HepG2 (cell line): ENCODE measurements around the gene RPH3AL.

ENCODE experiments used
- CEBPG ChIP-seq: IDR thresholded peaks from 2 replicates; pipeline ENCODE4 v1.6.1; 2016
- CREB1 ChIP-seq, 2 experiments: fragments of 450-650 bp in 1 of 2; IDR thresholded peaks; 2 replicates each; pipeline ENCODE4 v1.6.1; 2016 to 2017; ENCODE audit warnings: control low read depth in 1 of 2, mild to moderate bottlenecking in 1 of 2, missing compliant biosample characterization in 1 of 2, missing genetic modification characterization in 1 of 2
- GLI4 ChIP-seq: sonication (generic); formaldehyde crosslinking; IDR thresholded peaks from 2 replicates; pipeline ENCODE4 v1.5.1; 2020; ENCODE audit warnings: missing genetic modification reagents, mild to moderate bottlenecking, moderate library complexity, borderline replicate concordance
- POLR2A ChIP-seq, 2 experiments: IDR thresholded peaks; 2 replicates each; pipeline ENCODE4 v1.6.1; 2011; ENCODE audit warnings: low read depth in 2 of 2, low read length in 2 of 2, mild to moderate bottlenecking in 1 of 2, moderate library complexity in 1 of 2; ENCODE audit not compliant: insufficient read depth in 1 of 2
- TF ChIP-seq, protein P1 (sequence below): sonication (generic); formaldehyde crosslinking; conservative IDR thresholded peaks from 2 replicates; pipeline ENCODE4 v1.8.0; 2022; ENCODE audit warnings: missing genetic modification reagents
- TF ChIP-seq, protein P2 (sequence below): sonication (generic); formaldehyde crosslinking; IDR thresholded peaks from 2 replicates; pipeline ENCODE4 v1.5.0; 2020; ENCODE audit warnings: mild to moderate bottlenecking, missing genetic modification reagents, moderate library complexity
- TF ChIP-seq, protein P3 (sequence below): sonication (generic); formaldehyde crosslinking; IDR thresholded peaks from 2 replicates; pipeline ENCODE4 v1.8.1; 2023; ENCODE audit warnings: mild to moderate bottlenecking, missing genetic modification reagents
- TF ChIP-seq, protein P4 (sequence below): sonication (generic); formaldehyde crosslinking; IDR thresholded peaks from 2 replicates; pipeline ENCODE4 v1.4.0; 2020; ENCODE audit warnings: missing genetic modification reagents

DNA sequence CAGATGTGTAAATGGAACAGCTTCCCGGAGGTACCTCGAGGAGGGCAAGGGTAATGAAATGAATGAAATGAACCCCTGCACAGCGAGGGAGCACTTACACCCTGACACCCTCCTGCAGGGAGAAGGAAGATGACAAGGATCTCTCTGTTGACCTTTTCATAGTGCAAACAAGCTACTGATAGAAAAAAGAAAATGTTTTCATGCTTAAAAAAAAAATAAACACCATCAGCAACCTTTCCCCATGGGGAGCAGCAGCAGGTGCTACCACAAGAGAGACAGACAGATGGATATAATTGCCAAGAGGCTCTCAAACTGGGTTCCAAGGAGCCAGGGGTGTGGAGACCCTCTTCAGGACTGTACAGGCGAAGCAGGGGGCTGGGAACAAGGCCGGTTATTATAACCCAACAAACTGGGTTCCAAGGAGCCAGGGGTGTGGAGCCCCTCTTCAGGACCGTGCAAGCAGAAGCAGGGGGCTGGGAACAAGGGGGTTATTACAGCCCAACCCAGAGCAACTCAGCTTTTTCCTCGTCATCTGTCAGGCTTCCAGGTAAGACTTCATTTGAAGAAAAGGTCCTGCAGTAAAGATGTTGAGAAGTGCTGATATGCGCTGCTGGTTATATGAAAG, 718 bp upstream of the RPH3AL start:
- TF ChIP-seq, protein P1, sequence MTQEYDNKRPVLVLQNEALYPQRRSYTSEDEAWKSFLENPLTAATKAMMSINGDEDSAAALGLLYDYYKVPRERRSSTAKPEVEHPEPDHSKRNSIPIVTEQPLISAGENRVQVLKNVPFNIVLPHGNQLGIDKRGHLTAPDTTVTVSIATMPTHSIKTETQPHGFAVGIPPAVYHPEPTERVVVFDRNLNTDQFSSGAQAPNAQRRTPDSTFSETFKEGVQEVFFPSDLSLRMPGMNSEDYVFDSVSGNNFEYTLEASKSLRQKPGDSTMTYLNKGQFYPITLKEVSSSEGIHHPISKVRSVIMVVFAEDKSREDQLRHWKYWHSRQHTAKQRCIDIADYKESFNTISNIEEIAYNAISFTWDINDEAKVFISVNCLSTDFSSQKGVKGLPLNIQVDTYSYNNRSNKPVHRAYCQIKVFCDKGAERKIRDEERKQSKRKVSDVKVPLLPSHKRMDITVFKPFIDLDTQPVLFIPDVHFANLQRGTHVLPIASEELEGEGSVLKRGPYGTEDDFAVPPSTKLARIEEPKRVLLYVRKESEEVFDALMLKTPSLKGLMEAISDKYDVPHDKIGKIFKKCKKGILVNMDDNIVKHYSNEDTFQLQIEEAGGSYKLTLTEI (CRISPR knock-in tag): no peak
- TF ChIP-seq CEBPG: 0 out of 2 replicates have a peak, but pooled peaks have one; percentile 14
- no peak for TF ChIP-seq POLR2A (IDR thresholded peaks at IDR 0.05; ENCODE audit: insufficient read depth in 1 of 2, low read depth in 2 of 2, low read length in 2 of 2)
- TF ChIP-seq, protein P2, sequence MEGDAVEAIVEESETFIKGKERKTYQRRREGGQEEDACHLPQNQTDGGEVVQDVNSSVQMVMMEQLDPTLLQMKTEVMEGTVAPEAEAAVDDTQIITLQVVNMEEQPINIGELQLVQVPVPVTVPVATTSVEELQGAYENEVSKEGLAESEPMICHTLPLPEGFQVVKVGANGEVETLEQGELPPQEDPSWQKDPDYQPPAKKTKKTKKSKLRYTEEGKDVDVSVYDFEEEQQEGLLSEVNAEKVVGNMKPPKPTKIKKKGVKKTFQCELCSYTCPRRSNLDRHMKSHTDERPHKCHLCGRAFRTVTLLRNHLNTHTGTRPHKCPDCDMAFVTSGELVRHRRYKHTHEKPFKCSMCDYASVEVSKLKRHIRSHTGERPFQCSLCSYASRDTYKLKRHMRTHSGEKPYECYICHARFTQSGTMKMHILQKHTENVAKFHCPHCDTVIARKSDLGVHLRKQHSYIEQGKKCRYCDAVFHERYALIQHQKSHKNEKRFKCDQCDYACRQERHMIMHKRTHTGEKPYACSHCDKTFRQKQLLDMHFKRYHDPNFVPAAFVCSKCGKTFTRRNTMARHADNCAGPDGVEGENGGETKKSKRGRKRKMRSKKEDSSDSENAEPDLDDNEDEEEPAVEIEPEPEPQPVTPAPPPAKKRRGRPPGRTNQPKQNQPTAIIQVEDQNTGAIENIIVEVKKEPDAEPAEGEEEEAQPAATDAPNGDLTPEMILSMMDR (CRISPR knock-in tag): no peak; the same call in 1 of the 2 replicates
- TF ChIP-seq GLI4: no peak
- TF ChIP-seq, protein P3, sequence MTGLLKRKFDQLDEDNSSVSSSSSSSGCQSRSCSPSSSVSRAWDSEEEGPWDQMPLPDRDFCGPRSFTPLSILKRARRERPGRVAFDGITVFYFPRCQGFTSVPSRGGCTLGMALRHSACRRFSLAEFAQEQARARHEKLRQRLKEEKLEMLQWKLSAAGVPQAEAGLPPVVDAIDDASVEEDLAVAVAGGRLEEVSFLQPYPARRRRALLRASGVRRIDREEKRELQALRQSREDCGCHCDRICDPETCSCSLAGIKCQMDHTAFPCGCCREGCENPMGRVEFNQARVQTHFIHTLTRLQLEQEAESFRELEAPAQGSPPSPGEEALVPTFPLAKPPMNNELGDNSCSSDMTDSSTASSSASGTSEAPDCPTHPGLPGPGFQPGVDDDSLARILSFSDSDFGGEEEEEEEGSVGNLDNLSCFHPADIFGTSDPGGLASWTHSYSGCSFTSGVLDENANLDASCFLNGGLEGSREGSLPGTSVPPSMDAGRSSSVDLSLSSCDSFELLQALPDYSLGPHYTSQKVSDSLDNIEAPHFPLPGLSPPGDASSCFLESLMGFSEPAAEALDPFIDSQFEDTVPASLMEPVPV: no peak
- TF ChIP-seq CREB1 (IDR thresholded peaks at IDR 0.05): no peak
- no peak for TF ChIP-seq CREB1 (CRISPR knock-in tag; IDR thresholded peaks at IDR 0.05)
- TF ChIP-seq, protein P4, sequence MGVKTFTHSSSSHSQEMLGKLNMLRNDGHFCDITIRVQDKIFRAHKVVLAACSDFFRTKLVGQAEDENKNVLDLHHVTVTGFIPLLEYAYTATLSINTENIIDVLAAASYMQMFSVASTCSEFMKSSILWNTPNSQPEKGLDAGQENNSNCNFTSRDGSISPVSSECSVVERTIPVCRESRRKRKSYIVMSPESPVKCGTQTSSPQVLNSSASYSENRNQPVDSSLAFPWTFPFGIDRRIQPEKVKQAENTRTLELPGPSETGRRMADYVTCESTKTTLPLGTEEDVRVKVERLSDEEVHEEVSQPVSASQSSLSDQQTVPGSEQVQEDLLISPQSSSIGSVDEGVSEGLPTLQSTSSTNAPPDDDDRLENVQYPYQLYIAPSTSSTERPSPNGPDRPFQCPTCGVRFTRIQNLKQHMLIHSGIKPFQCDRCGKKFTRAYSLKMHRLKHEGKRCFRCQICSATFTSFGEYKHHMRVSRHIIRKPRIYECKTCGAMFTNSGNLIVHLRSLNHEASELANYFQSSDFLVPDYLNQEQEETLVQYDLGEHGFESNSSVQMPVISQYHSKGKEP: no peak
